ENCODE results near the gene CCDC7. TPM values are rescaled to one million over a fixed set of nuclear protein-coding genes. Genes with fewer than 3 reads are reported as not detected.
"Not testable (repeated sequence)": the region's sequence is repeated elsewhere in the genome, so short reads cannot be mapped to it uniquely, and the experiment has no call there.

CCDC7 gene
- 31.7 TPM for total RNA-seq

- DNase-seq (ENCODE audit: low spot score), result peak; percentile 87
Observed at GRCh38 chr10:32445740-32446535, at the start of gene CCDC7. Gene CCDC7 (plus strand): TSS chr10:32446140. CDS start chr10:32451643, 5,503 bp downstream.

- not testable (repeated sequence) for DNase-seq (ENCODE audit: low spot score)
Observed at GRCh38 chr10:32397163-32397562, 48.8 kb upstream of the CCDC7 start.

GRCh38 chr10:32399720-32400119, 46.2 kb upstream of the CCDC7 start:
- not testable (repeated sequence) for DNase-seq (ENCODE audit: low spot score)

GRCh38 chr10:32400961-32401360, 45.0 kb upstream of the CCDC7 start:
- no peak for DNase-seq (ENCODE audit: low spot score)

GRCh38 chr10:32402499-32402898, 43.4 kb upstream of the CCDC7 start:
- DNase-seq (ENCODE audit: low spot score), result no peak

- DNase-seq (ENCODE audit: low spot score), result no peak
Observed at GRCh38 chr10:32403091-32403490, 42.8 kb upstream of the CCDC7 start.

GRCh38 chr10:32408690-32409089, 37.2 kb upstream of the CCDC7 start:
- DNase-seq (ENCODE audit: low spot score), result no peak

DNA sequence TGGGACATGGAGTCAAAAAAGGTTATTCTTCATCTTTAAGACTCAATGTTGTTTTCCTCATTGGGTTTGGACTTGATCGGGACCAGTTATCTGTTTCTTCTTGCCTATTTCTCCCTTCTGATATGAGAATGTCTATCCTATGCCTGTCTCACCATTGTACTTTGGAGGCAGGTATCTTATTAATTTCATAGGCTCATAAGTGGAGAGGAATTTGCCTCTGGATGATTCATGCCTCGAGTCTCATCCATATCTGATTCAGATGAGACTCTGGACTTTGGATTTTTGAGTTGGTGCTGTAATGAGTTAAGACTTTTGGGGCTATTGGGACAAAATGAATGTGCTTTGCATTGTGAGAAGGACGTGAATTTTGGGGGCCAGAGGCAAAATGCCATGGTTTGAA, 36.2 kb upstream of the CCDC7 start:
- DNase-seq (ENCODE audit: low spot score), result no peak

DNA sequence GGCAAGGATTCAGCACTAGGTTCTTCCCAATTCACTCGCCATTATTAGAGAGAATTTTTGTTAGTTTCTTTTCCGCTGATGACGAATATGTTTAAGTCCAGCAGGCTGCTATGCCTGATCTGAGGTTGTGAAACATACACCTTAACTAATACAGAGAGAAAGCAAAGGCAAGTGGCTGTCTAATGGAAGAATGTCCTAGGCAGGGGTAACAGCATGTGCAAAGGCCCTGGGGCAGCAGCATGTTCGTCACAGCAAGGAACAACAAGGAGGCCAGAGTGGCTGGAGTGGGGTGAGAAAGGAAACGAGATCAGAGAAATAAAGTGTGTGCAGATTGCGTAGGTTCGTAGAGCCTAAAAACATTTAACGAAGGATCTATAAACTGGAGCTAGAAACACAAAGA, 35.4 kb upstream of the CCDC7 start:
- no peak for DNase-seq (ENCODE audit: low spot score)

- DNase-seq (ENCODE audit: low spot score), result no peak
Observed at GRCh38 chr10:32411797-32412498, 34.0 kb upstream of the CCDC7 start.

- DNase-seq (ENCODE audit: low spot score), result no peak
Observed at GRCh38 chr10:32412499-32412853, 33.5 kb upstream of the CCDC7 start.

GRCh38 chr10:32413513-32413912, 32.4 kb upstream of the CCDC7 start:
- no peak for DNase-seq (ENCODE audit: low spot score)

- DNase-seq (ENCODE audit: low spot score), result no peak
Observed at GRCh38 chr10:32415361-32415760, 30.6 kb upstream of the CCDC7 start.

DNA sequence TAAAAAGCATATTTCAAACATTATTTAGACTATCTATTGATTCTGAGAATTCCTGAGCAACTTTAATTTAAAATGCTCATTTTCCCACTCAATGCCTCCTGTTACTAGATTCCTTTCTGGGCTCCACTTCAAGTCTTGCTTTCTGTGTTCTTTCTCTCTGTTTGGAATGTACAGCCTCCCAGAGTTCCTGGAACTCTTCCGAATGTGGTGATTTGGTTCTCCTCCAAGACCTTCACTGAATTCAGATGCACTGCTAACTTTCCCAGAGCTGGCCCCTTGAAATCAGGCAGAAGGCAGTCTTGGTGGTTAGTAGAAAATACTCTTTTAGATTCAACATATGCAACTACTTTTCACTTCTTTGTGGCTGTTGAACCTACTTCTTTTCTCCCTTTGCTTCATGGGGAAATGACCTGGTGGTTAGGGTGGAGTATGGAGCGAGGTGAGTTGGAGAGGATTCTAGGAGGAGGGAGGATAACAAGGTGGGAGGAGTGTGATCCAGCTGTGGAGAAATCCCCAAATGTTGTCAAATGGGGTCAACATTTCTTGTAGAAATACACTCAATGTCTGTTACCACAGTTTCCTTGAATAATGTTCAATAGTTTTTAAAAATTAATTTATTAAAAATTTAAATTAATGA, 27.9 kb upstream of the CCDC7 start:
- DNase-seq (ENCODE audit: low spot score), result peak; percentile 54

DNA sequence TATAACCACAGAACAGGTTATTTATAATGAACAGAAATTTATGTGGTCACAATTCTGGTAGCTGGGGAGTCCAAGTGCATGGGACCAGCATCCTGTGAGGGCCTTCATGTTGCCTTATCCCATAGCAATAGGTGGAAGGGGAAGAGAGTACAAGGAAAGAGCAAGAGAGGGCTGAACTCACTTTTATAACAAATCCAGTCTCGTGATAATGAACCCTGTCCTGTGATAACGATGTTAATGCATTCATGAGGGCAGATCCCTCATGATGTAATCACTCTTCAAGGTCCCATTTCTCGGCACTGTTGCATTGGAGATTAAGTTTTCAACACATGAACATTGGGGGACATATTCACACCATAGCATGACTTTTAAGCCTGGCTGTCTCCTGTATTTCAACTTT, 27.4 kb upstream of the CCDC7 start:
- DNase-seq (ENCODE audit: low spot score), result no peak

DNA sequence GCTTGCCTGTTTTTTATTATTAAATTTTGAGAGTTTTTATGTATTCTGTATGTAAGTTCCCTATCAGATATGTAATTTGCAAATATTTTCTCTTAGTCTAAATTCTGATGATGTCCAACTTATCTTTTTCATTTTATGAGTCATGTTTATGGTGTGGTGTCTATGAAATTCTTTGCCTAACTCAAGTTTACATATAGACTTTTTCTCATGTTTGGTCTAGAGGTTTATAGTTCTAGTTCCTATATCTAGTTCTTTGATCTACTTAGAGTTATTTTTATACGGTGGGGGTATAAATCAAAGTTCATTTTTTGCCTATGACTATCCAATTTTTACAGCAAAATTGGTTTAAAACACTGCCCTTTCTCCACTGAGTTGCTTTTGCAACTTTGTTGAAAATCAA, 26.3 kb upstream of the CCDC7 start:
- DNase-seq (ENCODE audit: low spot score), result no peak

DNA sequence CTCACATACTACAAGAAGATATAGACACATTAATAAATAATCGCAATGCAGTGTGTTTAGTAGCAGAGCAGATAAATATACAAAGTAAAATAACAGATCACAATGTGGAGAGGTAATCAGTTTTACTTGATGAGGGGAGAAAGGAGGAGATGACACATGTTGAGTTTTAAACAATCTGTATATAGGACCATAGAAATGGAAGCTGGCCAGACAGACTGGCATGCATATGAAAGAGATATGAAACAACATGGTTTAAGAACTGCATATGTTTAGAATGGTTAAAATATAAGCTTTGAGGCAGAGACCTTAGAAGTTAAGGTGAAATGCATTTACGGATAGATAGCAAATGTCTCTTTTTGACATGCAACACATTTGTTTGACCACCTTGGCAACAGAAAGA, 19.8 kb upstream of the CCDC7 start:
- DNase-seq (ENCODE audit: low spot score), result no peak

DNA sequence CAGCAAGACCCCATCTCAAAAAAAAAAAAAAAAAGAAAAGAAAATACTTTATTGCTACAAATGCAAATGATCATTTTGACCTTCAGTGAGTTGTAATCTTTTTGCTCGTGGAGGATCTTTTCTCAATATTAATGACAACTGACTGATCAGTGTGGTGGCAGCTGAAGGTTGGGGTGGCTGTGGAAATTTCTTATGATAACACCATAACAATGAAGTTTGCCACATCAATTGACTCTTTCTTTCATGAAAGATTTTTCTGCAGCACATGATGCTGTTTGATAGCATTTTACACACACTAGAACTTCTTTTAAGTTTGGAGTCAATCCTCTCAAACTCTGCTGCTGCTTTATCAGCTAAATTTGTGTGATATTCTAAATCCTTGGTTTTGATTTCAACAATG, 12.4 kb upstream of the CCDC7 start:
- no peak for DNase-seq (ENCODE audit: low spot score)

- no peak for DNase-seq (ENCODE audit: low spot score)
Observed at GRCh38 chr10:32436215-32436614, 9.7 kb upstream of the CCDC7 start.

DNA sequence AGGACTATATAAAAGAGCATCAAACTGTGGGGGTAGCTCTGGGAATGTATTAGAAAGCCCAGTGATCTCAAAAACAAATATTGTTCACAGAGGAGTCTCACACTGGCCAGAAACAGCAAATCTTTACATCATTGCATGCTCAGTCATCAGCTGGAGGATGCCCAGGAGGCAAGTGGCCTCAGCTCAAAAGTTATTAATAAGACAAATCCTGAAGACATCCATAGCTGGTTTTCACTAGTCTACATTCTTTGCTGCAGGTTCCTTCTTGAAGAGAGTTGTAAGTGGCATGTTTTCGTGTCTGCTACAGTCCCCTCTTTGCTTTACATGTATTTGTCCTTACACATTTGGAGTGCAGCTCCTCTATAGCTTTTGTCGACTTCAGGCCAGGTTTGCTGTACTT, 8.6 kb upstream of the CCDC7 start:
- no peak for DNase-seq (ENCODE audit: low spot score)

DNA sequence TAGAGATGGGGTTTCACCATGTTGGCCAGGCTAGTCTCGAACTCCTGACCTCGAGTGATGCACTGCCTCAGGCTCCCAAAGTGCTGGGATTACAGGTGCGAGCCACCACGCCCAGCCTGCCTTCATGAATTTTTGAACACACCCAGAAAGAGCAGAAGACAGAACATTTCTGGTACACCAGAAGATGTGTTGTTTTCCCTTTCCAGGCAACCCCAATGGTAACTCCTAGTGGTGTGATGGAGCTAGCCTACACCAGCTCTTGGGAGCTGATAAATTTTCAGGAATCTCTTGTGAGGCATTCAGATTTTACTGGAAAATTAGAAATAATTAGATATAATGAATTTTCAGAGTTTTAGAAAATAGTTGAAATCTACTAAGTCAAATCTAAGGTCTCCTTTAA, 904 bp upstream of the CCDC7 start:
- DNase-seq (ENCODE audit: low spot score), result no peak

- no peak for DNase-seq (ENCODE audit: low spot score)
Observed at GRCh38 chr10:32446536-32447406, 831 bp downstream of the CCDC7 start.
